Measurements from ENCODE around the gene CYB561A3.

DNA sequence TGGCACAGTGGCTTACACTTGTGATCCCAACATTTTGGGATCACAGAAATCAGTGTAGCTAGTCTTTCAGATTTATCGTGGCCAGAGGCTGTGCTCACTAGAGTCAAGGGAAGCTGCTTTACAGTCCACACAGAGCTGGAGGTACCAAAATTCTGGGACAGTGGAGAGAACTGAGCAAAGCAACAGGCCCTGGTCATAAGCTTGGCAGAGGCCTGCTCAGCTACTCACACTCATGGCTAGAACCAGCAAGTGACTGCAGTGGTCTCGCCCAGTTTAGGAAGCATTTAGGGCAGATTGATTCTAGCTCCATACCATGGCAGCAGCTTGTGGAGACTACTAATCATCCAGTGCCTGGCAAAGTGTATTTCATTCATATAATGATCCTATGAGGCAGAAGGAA lies 39.5 kb upstream of the CYB561A3 start:
- TF ChIP-seq CTCF (IDR thresholded peaks at IDR 0.05) = no peak
- no peak for TF ChIP-seq POLR2A (IDR thresholded peaks at IDR 0.05)
